Activated T-helper 1 cell treated with Interleukin-2 at 50 U/mL for 16 hours (primary cell): Measurements from ENCODE around the gene EPHA6.

Experiments
- DNase-seq: peaks from one replicate; pipeline ENCODE4 v3.0.0-alpha.2; 2020; ENCODE audit warnings: low read depth

The EPHA6 gene

GRCh38 chr3:97277708-97278107, 463.3 kb downstream of the EPHA6 start:
- no peak for DNase-seq

GRCh38 chr3:97278506-97278905, 464.1 kb downstream of the EPHA6 start:
- no peak for DNase-seq

GRCh38 chr3:97291901-97292300, 477.5 kb downstream of the EPHA6 start:
- no peak for DNase-seq

GRCh38 chr3:97293596-97294131, 479.3 kb downstream of the EPHA6 start:
- DNase-seq = no peak

- no peak for DNase-seq
Observed at GRCh38 chr3:97297032-97297431, 482.6 kb downstream of the EPHA6 start.

GRCh38 chr3:97301114-97301513, 486.7 kb downstream of the EPHA6 start:
- DNase-seq = no peak

- DNase-seq = no peak
Observed at GRCh38 chr3:97306226-97306625, 491.8 kb downstream of the EPHA6 start.

GRCh38 chr3:97338375-97338774, 524.0 kb downstream of the EPHA6 start:
- DNase-seq = no peak

GRCh38 chr3:97340940-97341339, 526.5 kb downstream of the EPHA6 start:
- DNase-seq = no peak

GRCh38 chr3:97347780-97348179, 533.4 kb downstream of the EPHA6 start:
- no peak for DNase-seq

GRCh38 chr3:97350971-97351370, 536.6 kb downstream of the EPHA6 start:
- DNase-seq = no peak

- DNase-seq = no peak
Observed at GRCh38 chr3:97353176-97353575, 538.8 kb downstream of the EPHA6 start.

- DNase-seq = no peak
Observed at GRCh38 chr3:97359977-97360376, 545.6 kb downstream of the EPHA6 start.

GRCh38 chr3:97360804-97361203, 546.4 kb downstream of the EPHA6 start:
- DNase-seq = no peak

- DNase-seq = no peak
Observed at GRCh38 chr3:97384583-97384982, 570.2 kb downstream of the EPHA6 start.

- no peak for DNase-seq
Observed at GRCh38 chr3:97388774-97389173, 574.4 kb downstream of the EPHA6 start.

- DNase-seq = no peak
Observed at GRCh38 chr3:97389936-97390335, 575.5 kb downstream of the EPHA6 start.

GRCh38 chr3:97391167-97391566, 576.8 kb downstream of the EPHA6 start:
- DNase-seq = no peak

- no peak for DNase-seq
Observed at GRCh38 chr3:97409612-97410011, 595.2 kb downstream of the EPHA6 start.

- DNase-seq = no peak
Observed at GRCh38 chr3:97421565-97421964, 607.2 kb downstream of the EPHA6 start.

GRCh38 chr3:97425002-97425401, 610.6 kb downstream of the EPHA6 start:
- no peak for DNase-seq

GRCh38 chr3:97430601-97431000, 616.2 kb downstream of the EPHA6 start:
- no peak for DNase-seq

- no peak for DNase-seq
Observed at GRCh38 chr3:97432914-97433313, 618.5 kb downstream of the EPHA6 start.

- DNase-seq = no peak
Observed at GRCh38 chr3:97438131-97438530, 623.7 kb downstream of the EPHA6 start.

GRCh38 chr3:97439373-97439772, 625.0 kb downstream of the EPHA6 start:
- DNase-seq = no peak
